Measurements from ENCODE around the gene SFXN3.

The SFXN3 gene

GRCh38 chr10:101060951-101061623, 30.1 kb downstream of the SFXN3 start:
- no peak for DNase-seq

GRCh38 chr10:101061624-101062231, 30.7 kb downstream of the SFXN3 start, which contains the start of gene KAZALD1:
TSS of gene KAZALD1 (plus strand) at chr10:101061989. CDS start at chr10:101062593, 604 bp downstream.
- peak; percentile 51 for DNase-seq

- peak; percentile 58 for DNase-seq
These were observed 31.4 kb downstream of the SFXN3 start for GRCh38 chr10:101062232-101063049.

- DNase-seq = no peak
These were observed 32.1 kb downstream of the SFXN3 start for GRCh38 chr10:101063050-101063525.

- no peak for DNase-seq
These were observed 32.7 kb downstream of the SFXN3 start for GRCh38 chr10:101063548-101064414.

- no peak for DNase-seq
These were observed 33.5 kb downstream of the SFXN3 start for GRCh38 chr10:101064415-101065030.

- no peak for DNase-seq
These were observed 34.6 kb downstream of the SFXN3 start for GRCh38 chr10:101065481-101066145.

GRCh38 chr10:101066146-101066895, 35.3 kb downstream of the SFXN3 start:
- peak; percentile 52 for DNase-seq

GRCh38 chr10:101066896-101067355, 35.9 kb downstream of the SFXN3 start:
- DNase-seq = peak; percentile 24

GRCh38 chr10:101067356-101068083, 36.5 kb downstream of the SFXN3 start:
- DNase-seq = peak; percentile 74

- no peak for DNase-seq
These were observed 38.4 kb downstream of the SFXN3 start for GRCh38 chr10:101069441-101069840.

GRCh38 chr10:101070098-101070497, 39.1 kb downstream of the SFXN3 start:
- no peak for DNase-seq

GRCh38 chr10:101071267-101071884, 40.3 kb downstream of the SFXN3 start:
- no peak for DNase-seq

GRCh38 chr10:101071885-101072433, 40.9 kb downstream of the SFXN3 start:
- DNase-seq = no peak

GRCh38 chr10:101072923-101073322, 41.9 kb downstream of the SFXN3 start:
- DNase-seq = no peak

- no peak for DNase-seq
These were observed 42.6 kb downstream of the SFXN3 start for GRCh38 chr10:101073631-101074030.

GRCh38 chr10:101075775-101076174, 44.7 kb downstream of the SFXN3 start:
- peak; percentile 36 for DNase-seq

- no peak for DNase-seq
These were observed 45.6 kb downstream of the SFXN3 start for GRCh38 chr10:101076630-101077029.

- DNase-seq = peak; percentile 23
These were observed 48.8 kb downstream of the SFXN3 start for GRCh38 chr10:101079874-101080273.
